Stimulated activated CD4-positive, alpha-beta T cell treated with anti-CD3 and anti-CD28 coated beads, Interleukin-2, amount 100 ng/mL, for 24 hours (primary cell): Measurements from ENCODE around the gene TRPM6.
"Not testable (repeated sequence)": the region's sequence is repeated elsewhere in the genome, so short reads cannot be mapped to it uniquely, and the experiment has no call there.

Experiments used
- DNase-seq, 2 donors: peaks; one replicate each; pipeline ENCODE4 v3.0.0-alpha.2; 2020

Gene TRPM6

DNA sequence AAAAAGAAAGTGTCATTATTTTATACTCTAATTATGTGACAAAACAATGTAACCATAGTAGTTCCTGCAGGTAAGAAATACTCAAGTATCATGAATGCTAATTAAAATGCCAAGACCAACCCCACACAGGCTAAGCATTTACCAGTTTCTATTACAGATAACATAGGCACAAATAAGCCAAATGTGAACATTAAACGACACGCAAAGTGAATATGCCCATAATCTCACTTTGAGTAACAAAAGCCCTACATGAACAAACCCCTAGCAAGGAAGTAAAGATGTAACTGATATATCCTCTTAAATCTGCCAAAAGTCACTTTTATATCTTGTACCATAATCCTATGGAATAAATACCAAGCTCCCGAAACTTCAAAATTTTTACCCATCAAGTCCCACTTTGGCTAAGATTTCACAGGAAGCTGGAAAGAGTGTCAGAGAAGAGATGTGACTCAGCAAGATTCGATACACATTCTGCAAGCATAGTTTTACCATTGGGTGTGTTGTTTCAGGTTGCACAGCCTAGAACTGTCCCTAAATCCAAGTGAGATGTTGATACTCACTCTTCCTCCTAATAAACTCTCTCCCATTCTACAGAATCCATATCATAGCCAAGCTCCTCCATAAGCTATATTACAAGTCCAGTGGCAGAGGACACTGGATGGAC lies 28.8 kb downstream of the TRPM6 start:
- no peak for DNase-seq

GRCh38 chr9:74856989-74857388 lies 30.7 kb downstream of the TRPM6 start:
- DNase-seq, result no peak

GRCh38 chr9:74855072-74855471 lies 32.6 kb downstream of the TRPM6 start:
- DNase-seq, result no peak

GRCh38 chr9:74853024-74853423 lies 34.7 kb downstream of the TRPM6 start:
- not testable (repeated sequence) for DNase-seq

- no peak for DNase-seq
Measured at GRCh38 chr9:74848153-74848525, 39.6 kb downstream of the TRPM6 start.

GRCh38 chr9:74847478-74848152 lies 40.1 kb downstream of the TRPM6 start:
- no peak for DNase-seq

GRCh38 chr9:74846766-74847165 lies 41.0 kb downstream of the TRPM6 start:
- no peak for DNase-seq

- no peak for DNase-seq
Measured at GRCh38 chr9:74838351-74838750, 49.4 kb downstream of the TRPM6 start.

GRCh38 chr9:74824654-74825053 lies 63.1 kb downstream of the TRPM6 start:
- DNase-seq, result no peak

DNA sequence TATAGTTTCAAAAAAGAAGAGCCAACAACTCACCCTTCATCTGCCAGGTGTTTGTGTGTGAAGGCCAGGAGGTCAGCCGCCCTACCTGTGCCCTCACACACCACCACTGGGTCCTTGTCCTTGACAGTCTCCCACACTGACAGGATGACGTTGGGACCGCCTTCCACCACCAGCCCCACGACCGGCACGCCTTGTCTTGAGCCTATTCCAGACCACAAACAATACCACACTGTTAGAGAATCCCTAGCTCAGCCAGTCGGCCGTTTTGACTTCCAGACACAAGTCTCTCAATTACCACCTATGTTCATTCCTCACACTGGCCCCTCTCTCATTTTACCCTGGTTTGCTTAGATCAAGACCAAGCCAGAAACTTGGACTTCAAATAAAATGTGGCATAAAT lies 66.1 kb downstream of the TRPM6 start:
- DNase-seq, result no peak

DNA sequence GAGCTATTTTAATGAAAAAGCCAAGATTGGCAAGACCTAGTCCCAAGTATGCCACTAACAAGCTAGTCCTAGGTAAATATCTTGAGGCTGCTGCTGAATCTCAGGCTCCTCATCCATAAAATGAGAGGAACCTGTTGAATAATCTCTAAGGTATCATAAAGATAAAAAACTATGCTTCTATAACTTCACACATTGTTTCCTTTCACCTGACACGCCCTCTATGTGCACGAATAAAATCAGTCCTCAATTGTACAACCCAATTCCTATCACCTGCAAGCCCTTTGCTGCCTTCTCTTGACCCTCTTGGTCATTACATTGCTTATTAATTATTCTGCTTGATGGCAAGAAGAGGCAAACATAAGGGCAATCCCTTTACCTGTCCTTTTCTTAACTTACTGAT lies 69.9 kb downstream of the TRPM6 start:
- DNase-seq, result no peak

DNA sequence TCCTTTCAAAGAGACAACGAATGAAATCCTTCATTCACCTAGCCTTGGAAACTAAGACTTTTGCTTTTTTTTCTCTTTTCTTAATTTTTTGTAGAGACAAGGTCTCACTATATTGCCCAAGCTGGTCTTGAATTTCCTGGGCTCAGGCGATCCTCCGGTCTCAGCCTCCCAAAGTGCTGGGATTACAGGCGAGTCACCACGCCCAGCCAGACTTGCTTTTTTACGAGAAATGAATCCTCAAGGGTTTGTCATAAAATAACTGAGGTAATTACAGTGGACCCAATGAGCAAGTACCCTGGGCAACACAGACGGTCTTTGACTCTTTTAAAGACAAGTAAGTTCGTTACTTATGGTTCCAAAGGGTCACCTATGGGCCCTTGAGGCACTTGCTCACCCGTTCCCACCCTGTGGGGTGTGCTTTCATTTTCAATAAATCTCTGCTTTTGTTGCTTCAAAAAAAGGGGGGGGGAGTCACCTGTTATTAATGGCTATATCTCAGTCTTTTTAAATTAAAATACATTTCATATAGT lies 70.4 kb downstream of the TRPM6 start:
- DNase-seq, result no peak

DNA sequence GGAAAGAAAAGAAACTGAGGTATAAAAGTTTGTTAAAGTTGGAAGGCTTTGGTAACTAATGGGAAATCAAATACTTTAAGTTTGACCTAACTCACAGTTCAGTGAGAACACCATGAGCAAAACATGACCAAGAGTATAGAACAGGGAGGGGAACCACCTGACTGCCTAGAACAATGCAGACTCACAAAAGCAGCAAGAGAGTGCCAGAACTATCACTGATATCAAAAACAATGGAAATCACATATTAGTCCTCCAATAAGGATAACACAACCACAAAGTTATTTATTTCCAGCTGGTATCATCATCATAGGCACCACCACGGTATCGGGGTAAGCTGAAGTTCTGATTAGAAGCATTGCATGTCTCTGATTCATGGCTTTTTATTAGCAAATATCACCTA lies 77.5 kb downstream of the TRPM6 start:
- no peak for DNase-seq

DNA sequence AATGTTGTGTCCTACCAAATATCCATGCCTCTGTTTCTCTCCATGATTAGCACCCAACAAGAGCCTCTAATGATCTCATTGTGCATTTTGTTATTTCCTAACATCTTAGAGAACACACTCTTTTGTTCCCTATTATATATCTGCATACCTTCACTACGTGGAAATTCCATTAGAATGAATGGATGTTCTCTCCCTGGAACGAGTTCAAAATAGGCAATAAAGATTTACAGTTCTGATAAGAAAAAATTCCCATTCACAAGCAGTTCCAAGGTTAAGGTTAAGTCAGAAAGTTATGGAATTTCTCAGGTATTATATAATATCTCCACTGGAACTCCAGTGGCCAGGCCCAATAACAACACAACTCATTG lies 83.7 kb downstream of the TRPM6 start:
- no peak for DNase-seq

- no peak for DNase-seq
Measured at GRCh38 chr9:74803376-74804017, 84.2 kb downstream of the TRPM6 start.

DNA sequence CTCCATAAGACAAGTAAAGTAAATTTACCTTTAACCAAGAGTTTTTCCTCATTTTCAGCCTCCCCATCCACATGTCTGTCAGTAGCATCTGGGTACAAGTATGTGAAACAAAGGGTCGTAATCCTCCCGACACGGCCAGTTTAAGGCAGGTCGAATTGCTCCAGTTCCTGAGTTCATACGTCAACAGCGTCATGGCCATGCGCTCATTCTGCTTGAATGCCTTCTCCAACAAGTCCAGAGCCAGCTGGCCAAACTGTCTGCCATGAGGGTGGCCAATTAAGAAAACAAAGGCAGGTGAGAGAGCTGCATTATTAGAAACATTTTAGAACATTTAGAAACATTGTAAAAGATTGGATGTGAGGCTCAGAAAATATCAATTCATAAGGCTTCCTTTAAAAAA lies 87.5 kb downstream of the TRPM6 start:
- no peak for DNase-seq

GRCh38 chr9:74795803-74796202 lies 91.9 kb downstream of the TRPM6 start:
- no peak for DNase-seq

DNA sequence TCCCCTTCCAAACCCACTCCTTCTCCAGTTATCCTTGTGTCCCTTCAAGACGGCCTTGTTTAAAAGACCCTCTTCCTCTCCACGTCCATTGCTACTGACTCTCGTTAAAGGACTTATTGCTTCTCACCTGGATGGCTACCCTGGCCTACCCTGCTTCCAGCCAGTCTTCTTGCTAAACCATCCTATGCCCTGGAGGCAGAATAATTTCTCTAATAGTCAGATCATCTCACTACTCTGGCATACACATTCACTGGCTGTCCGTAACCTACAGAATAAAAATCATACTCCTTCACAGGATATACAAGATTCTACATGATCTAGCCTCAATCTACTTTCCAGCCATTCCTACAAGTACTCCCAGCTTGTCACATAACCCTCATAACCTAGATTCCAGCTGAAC lies 92.6 kb downstream of the TRPM6 start:
- DNase-seq, result no peak

GRCh38 chr9:74784506-74784905 lies 103.2 kb downstream of the TRPM6 start:
- DNase-seq, result no peak

DNA sequence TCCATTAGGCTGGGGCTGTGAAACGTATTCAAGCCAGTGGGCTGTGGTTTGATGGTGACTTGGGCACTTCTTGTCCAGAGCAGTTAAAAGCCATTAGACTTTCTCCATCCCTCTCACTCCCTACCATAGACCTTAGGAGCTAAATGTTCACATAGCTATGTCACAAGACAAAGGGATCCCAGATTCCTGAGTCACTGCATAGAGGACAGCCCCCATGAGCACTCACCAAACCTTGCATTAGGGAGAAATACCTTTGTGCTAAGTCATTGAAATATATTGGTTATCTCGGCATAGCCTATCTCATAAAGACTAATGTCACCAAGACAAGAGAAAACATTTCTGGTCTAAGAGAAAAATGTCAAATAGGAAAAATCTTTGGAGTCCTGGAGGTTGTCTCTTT lies 104.3 kb downstream of the TRPM6 start:
- DNase-seq, result no peak

GRCh38 chr9:74777136-74777879 lies 110.4 kb downstream of the TRPM6 start:
- DNase-seq, result peak; percentile 74 to 78

DNA sequence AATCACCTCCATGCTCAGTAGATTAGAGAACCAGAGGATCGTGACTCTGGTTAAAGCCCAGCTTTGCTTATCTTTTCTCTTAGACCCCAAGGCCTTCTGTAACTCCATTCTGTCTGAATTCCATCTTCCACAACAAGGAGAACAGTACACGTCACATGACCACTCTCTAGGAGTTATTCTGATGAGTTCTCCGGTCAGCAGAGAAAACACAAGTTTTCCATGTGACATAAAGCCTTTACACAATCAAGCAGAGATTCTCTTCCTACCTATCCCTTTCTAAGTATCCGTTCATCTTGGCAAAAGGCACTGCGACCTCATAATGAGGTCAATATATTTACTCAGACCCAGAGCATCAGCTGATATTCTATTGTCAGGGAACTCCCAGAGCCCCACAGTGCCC lies 112.3 kb downstream of the TRPM6 start:
- no peak for DNase-seq

DNA sequence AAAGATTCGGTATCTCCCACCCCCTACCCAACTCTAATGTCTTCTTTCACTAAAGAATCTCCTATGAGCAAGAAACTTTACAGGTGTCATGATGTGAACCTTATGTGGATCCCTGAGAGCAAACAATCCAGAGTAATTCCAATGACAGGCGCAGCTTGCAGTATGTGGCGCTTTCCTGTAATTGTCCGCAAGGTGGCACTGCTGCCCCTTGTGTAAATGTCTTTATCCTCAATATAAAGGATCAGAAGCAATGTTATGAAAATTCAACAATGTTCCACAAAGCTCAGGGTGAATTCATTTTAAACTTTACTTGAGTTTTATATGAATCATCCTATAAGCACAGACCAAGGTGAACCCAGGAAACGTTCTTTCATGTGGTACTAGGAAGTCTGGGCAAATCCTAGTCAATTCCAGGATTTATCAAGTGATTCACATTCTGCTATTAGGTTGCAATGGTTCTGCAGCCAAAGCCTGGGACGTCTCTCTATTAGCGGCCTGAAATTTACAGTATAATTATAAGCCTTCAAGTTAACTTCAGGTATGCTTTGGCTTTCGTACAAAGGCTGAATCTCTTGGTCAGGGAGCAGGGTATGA lies 113.7 kb downstream of the TRPM6 start:
- DNase-seq, result peak; percentile 76 to 77
